ENCODE data around the gene NFAM1.

- TF ChIP-seq POLR2A (IDR thresholded peaks at IDR 0.05; ENCODE audit: low read depth, low read length) = no peak
- TF ChIP-seq CTCF (conservative IDR thresholded peaks at IDR 0.05; ENCODE audit: low read depth, low read length) = no peak
- no peak for TF ChIP-seq MAZ (IDR thresholded peaks at IDR 0.05; ENCODE audit: borderline replicate concordance, low read depth, low read length)
- TF ChIP-seq MXI1 (IDR thresholded peaks at IDR 0.05; ENCODE audit: borderline replicate concordance, low read depth, low read length) = no peak
- TF ChIP-seq BHLHE40 (IDR thresholded peaks at IDR 0.05; ENCODE audit: low read depth, low read length) = no peak
- no peak for TF ChIP-seq RCOR1 (IDR thresholded peaks at IDR 0.05; ENCODE audit: insufficient replicate concordance, low read length)
- no peak for TF ChIP-seq SMC3 (IDR thresholded peaks at IDR 0.05; ENCODE audit: low read depth, low read length)
Observed at GRCh38 chr22:42397332-42398249, 34.6 kb downstream of the NFAM1 start.

All from IMR-90 (cell line).